ENCODE measurements around the gene LDHD. TPM values are rescaled to one million over a fixed set of nuclear protein-coding genes. Genes with fewer than 3 reads are reported as not detected.

LDHD gene
- total and polyA plus RNA-seq, 2 donors, result 0.99 to 1.6 TPM

GRCh38 chr16:75103994-75104393, 12.6 kb downstream of the LDHD start:
- 98% methylated on average over 5 of the region's 5 CpGs for WGBS
- Histone ChIP-seq H3K27ac (ENCODE audit: low read depth in 1 of 2, low read length in 1 of 2) (no peak overlapping the region), H3K27me3 (ENCODE audit: control insufficient read depth in 2 of 2, insufficient read depth in 1 of 2, low read length in 1 of 2) (no peaks in the 10 kb centered on the region)

DNA sequence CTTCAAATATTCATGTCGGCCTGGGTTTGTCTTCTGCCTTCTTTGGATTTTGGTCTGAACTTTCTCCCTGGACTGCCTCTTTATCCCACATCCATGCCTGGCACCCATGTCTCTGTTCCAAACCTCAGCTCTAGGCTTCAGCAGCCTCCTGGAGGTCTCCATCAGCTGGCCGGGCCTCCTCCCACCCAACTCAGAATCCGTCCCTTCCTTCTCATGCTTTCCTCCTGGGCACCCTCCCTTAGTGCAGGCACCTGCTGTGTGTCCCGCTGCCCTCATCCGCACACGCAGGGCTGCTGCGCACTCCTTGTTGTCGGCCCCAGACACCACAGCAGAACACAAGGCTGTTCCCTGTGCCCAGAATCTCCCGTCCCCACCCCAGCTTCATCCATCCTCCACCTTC, 14.0 kb downstream of the LDHD start:
- Histone ChIP-seq H3K36me3 (ENCODE audit: control insufficient read depth in 2 of 2, insufficient read depth in 2 of 2, low read length in 1 of 2) (peaks cover 20 to 54% of the 10 kb centered on the region in 2 donors), H3K4me1 (ENCODE audit: control insufficient read depth in 2 of 2, insufficient read depth in 2 of 2, low read length in 2 of 2) (peaks cover 68 to 89% of the 10 kb centered on the region in 2 donors), H3K4me3 (ENCODE audit: low read length in 2 of 2) (no peak overlapping the region), H3K27ac (ENCODE audit: low read depth in 1 of 2, low read length in 1 of 2) (no peak overlapping the region), H3K27me3 (ENCODE audit: control insufficient read depth in 2 of 2, insufficient read depth in 1 of 2, low read length in 1 of 2) (no peaks in the 10 kb centered on the region), H3K9me3 (ENCODE audit: control insufficient read depth in 2 of 2, insufficient read depth in 1 of 2, low read length in 1 of 2) (no peaks in the 10 kb centered on the region)
- over 99% methylated on average over 9 of the region's 9 CpGs for WGBS
- no peak for DNase-seq (ENCODE audit: low read depth in 6 of 9, low spot score in 9 of 9)

More at GRCh38 chr16:75103994-75104393, 12.6 kb downstream of the LDHD start:
- Histone ChIP-seq H3K9me3 (ENCODE audit: control insufficient read depth in 2 of 2, insufficient read depth in 1 of 2, low read length in 1 of 2) (no peaks in the 10 kb centered on the region), H3K4me3 (ENCODE audit: low read length in 2 of 2) (no peak overlapping the region), H3K4me1 (ENCODE audit: control insufficient read depth in 2 of 2, insufficient read depth in 2 of 2, low read length in 2 of 2) (peaks cover 66 to 89% of the 10 kb centered on the region in 2 donors), H3K36me3 (ENCODE audit: control insufficient read depth in 2 of 2, insufficient read depth in 2 of 2, low read length in 1 of 2) (peaks cover 20 to 57% of the 10 kb centered on the region in 2 donors)
- DNase-seq (ENCODE audit: low read depth in 6 of 9, low spot score in 9 of 9), result no peak

DNA sequence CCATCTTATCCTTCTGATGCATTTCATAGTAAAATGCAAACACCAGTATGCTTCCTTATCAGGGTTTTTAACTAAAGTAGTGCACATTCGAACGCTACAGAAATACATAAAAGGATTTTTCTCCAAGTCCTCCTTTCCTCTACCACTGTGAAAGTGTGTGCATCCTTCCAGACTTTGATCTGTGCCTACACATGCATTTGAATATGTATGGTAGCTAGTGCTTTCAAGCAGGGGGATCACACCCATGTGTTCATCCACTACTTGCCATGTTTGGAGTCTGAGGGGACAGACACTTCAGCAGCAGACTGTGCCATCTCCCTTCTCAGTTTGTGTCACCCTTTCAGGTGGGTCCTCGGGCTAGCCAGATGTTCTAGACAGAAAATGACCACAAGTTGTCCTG, 14.9 kb downstream of the LDHD start:
- peak overlapping the region; percentile 74 to 99 for H3K27ac ChIP-seq (ENCODE audit: low read depth in 1 of 2, low read length in 1 of 2)
- 58% methylated on average over 3 of the region's 3 CpGs for WGBS
- H3K27me3 ChIP-seq (ENCODE audit: control insufficient read depth in 2 of 2, insufficient read depth in 1 of 2, low read length in 1 of 2), result no peaks in the 10 kb centered on the region
- peaks cover 17 to 46% of the 10 kb centered on the region in 2 donors for H3K36me3 ChIP-seq (ENCODE audit: control insufficient read depth in 2 of 2, insufficient read depth in 2 of 2, low read length in 1 of 2)
- no peak overlapping the region for H3K4me3 ChIP-seq (ENCODE audit: low read length in 2 of 2)
- DNase-seq (ENCODE audit: low read depth in 6 of 9, low spot score in 9 of 9), result peak in 1 of 9 donors; percentile 64
- H3K4me1 ChIP-seq (ENCODE audit: control insufficient read depth in 2 of 2, insufficient read depth in 2 of 2, low read length in 2 of 2), result peaks cover 69 to 89% of the 10 kb centered on the region in 2 donors
- H3K9me3 ChIP-seq (ENCODE audit: control insufficient read depth in 2 of 2, insufficient read depth in 1 of 2, low read length in 1 of 2), result no peaks in the 10 kb centered on the region

- DNase-seq (ENCODE audit: low read depth in 6 of 9, low spot score in 9 of 9), result no peak
- H3K9me3 ChIP-seq (ENCODE audit: control insufficient read depth in 2 of 2, insufficient read depth in 1 of 2, low read length in 1 of 2), result no peaks in the 10 kb centered on the region
- no peak overlapping the region for H3K4me3 ChIP-seq (ENCODE audit: low read length in 2 of 2)
- WGBS, result 95% methylated on average over 3 of the region's 3 CpGs
- H3K27me3 ChIP-seq (ENCODE audit: control insufficient read depth in 2 of 2, insufficient read depth in 1 of 2, low read length in 1 of 2), result no peaks in the 10 kb centered on the region
- peaks cover 15 to 45% of the 10 kb centered on the region in 2 donors for H3K36me3 ChIP-seq (ENCODE audit: control insufficient read depth in 2 of 2, insufficient read depth in 2 of 2, low read length in 1 of 2)
- peaks cover 72 to 89% of the 10 kb centered on the region in 2 donors for H3K4me1 ChIP-seq (ENCODE audit: control insufficient read depth in 2 of 2, insufficient read depth in 2 of 2, low read length in 2 of 2)
- peak overlapping the region; percentile 46 to 99 for H3K27ac ChIP-seq (ENCODE audit: low read depth in 1 of 2, low read length in 1 of 2)
These were observed 16.0 kb downstream of the LDHD start for GRCh38 chr16:75100603-75100990.

DNA sequence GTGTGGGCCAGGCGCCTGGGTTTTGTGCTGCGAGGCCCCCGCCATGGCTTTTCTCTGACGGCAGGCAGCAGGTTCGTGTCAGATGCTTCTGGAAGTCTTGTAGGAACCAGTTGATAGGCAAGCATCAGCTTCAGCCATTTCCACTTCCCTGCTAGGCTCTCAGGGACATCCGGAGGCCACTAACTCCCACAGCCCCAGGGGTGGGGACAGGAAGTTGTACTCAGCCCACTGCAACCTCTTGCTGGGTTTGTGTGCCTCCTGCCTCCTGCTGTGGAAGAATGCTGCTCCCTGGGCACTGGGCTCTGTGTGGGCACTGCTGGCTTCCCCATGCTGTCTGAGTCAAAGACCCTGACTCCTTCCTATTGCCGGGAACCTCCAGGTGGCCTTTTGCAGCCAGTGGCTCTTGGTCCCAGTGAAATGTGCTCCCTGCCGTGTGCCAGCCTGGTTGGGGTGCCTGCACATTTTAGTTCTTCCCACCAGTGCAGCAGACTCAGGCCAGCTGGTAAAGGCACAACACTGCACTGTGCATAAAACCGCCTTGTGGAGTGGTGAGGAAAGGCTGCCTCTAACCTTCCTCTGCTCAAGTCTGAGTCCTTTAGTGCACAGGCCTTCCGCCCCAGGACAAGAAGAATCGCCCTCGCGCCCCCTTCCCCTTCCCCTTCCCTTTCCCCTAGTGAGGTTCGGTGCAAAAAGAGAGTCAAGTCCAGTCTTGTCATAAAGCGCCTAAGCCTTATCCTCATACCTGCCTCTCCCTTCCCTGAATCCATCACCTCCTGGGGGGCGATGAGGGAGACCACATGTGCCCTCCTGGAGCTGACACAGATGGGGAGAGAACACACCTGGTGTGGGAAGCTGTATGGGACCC, 16.6 kb downstream of the LDHD start:
- H3K9me3 ChIP-seq (ENCODE audit: control insufficient read depth in 2 of 2, insufficient read depth in 1 of 2, low read length in 1 of 2), result peaks cover 0 to 3% of the 10 kb centered on the region in 2 donors
- peak overlapping the region; percentile 94 to 99 for H3K27ac ChIP-seq (ENCODE audit: low read depth in 1 of 2, low read length in 1 of 2)
- peaks cover 74 to 89% of the 10 kb centered on the region in 2 donors for H3K4me1 ChIP-seq (ENCODE audit: control insufficient read depth in 2 of 2, insufficient read depth in 2 of 2, low read length in 2 of 2)
- 47% methylated on average over 16 of the region's 16 CpGs for WGBS
- peak overlapping the region; percentile 2 to 22 for H3K4me3 ChIP-seq (ENCODE audit: low read length in 2 of 2)
- peaks cover 16 to 45% of the 10 kb centered on the region in 2 donors for H3K36me3 ChIP-seq (ENCODE audit: control insufficient read depth in 2 of 2, insufficient read depth in 2 of 2, low read length in 1 of 2)
- peak in 3 of 9 donors; percentile 60 to 84 (median 68) for DNase-seq (ENCODE audit: low read depth in 6 of 9, low spot score in 9 of 9)
- no peaks in the 10 kb centered on the region for H3K27me3 ChIP-seq (ENCODE audit: control insufficient read depth in 2 of 2, insufficient read depth in 1 of 2, low read length in 1 of 2)

DNA sequence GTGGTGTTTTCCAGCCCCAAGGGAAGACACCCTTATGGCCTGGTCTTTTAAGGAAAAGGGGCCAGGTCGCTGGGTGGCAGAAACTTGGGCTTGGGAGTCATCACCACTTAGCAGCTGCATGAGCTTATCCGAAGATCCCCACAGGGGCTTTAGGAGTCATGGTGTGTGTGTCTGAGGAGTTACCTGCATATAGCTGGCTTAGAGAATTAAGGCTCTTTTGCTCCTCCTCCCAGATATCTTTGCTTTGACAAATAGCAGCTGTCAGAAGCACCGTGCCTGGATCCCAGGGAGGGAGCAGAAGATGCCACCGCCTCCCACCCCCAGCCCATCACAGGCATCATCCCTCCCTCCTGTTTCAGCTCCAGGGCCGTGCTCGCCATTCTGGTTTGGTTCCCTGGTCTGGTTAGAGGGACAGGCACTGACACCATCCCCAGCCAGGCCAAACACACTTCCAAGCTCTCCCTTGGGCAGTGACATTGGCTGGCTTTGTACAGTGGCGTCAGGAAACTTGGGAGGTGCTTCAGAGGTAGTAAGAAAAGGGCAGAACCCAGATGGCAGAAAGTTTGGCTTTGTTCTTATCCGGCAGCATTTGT, 17.4 kb downstream of the LDHD start:
- DNase-seq (ENCODE audit: low read depth in 6 of 9, low spot score in 9 of 9), result no peak
- H3K27ac ChIP-seq (ENCODE audit: low read depth in 1 of 2, low read length in 1 of 2), result peak overlapping the region; percentile 94 to 99
- peaks cover 22 to 45% of the 10 kb centered on the region in 2 donors for H3K36me3 ChIP-seq (ENCODE audit: control insufficient read depth in 2 of 2, insufficient read depth in 2 of 2, low read length in 1 of 2)
- peak overlapping the region in 1 of 2 donors; percentile 2 for H3K4me3 ChIP-seq (ENCODE audit: low read length in 2 of 2)
- 68% methylated on average over 8 of the region's 8 CpGs for WGBS
- no peaks in the 10 kb centered on the region for H3K27me3 ChIP-seq (ENCODE audit: control insufficient read depth in 2 of 2, insufficient read depth in 1 of 2, low read length in 1 of 2)
- peaks cover 74 to 89% of the 10 kb centered on the region in 2 donors for H3K4me1 ChIP-seq (ENCODE audit: control insufficient read depth in 2 of 2, insufficient read depth in 2 of 2, low read length in 2 of 2)
- peaks cover 0 to 3% of the 10 kb centered on the region in 2 donors for H3K9me3 ChIP-seq (ENCODE audit: control insufficient read depth in 2 of 2, insufficient read depth in 1 of 2, low read length in 1 of 2)

DNA sequence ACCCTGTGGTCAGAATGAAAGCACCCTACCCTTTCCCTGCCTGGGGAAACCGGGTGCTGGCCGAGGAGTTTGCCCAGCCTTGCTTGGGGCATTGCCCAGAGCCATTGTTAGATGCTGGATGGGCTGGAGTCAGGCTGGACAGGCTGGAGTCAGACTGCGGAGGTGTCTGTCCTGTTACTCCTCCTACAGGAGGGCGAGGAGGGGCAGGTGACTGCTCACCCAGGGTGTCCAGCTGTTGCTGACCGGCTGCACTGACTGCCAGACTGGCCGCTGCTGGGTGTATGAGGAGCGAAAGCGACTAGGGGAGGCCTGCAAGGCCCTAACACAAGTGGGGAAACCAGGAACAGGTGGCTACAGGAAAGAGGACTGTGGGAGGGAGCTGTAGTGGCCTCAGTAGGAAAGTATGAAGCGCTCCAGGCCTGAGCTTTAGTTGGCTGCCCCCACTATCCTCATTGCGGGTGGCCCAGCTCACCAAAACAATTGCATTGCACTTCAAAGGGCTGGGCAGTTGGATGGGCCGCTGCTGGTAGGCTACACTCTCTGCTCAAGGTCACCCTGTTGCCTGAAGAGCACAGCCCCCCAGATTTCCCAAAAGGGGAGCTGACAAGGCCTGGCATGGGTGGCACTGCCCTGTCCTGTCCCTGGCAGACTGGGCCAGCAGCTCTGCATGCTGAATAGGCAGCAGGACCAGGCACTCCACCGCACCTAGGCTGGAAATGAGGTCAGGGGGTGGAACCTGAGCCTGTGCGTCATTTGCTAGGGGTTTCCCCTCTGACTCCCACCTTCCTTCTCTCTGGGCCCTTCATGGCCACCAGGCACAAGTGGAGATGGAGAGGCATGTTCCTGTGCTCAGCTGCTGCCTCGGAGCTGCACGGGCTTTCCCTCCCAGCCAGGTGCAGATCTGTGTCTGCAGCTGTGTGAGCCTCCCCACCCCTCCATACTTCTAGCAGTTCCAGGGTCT, 18.4 kb downstream of the LDHD start:
- Histone ChIP-seq H3K36me3 (ENCODE audit: control insufficient read depth in 2 of 2, insufficient read depth in 2 of 2, low read length in 1 of 2) (peaks cover 31 to 52% of the 10 kb centered on the region in 2 donors), H3K4me1 (ENCODE audit: control insufficient read depth in 2 of 2, insufficient read depth in 2 of 2, low read length in 2 of 2) (peaks cover 74 to 99% of the 10 kb centered on the region in 2 donors), H3K27me3 (ENCODE audit: control insufficient read depth in 2 of 2, insufficient read depth in 1 of 2, low read length in 1 of 2) (no peaks in the 10 kb centered on the region), H3K27ac (ENCODE audit: low read depth in 1 of 2, low read length in 1 of 2) (peak overlapping the region; percentile 94 to 99), H3K9me3 (ENCODE audit: control insufficient read depth in 2 of 2, insufficient read depth in 1 of 2, low read length in 1 of 2) (peaks cover 0 to 3% of the 10 kb centered on the region in 2 donors), H3K4me3 (ENCODE audit: low read length in 2 of 2) (peak overlapping the region; percentile 1 to 16)
- 72% methylated on average over 15 of the region's 15 CpGs for WGBS
- DNase-seq (ENCODE audit: low read depth in 6 of 9, low spot score in 9 of 9), result peak in 7 of 9 donors; percentile 76 to 93 (median 84)

- peaks cover 26 to 46% of the 10 kb centered on the region in 2 donors for H3K36me3 ChIP-seq (ENCODE audit: control insufficient read depth in 2 of 2, insufficient read depth in 2 of 2, low read length in 1 of 2)
- DNase-seq (ENCODE audit: low read depth in 6 of 9, low spot score in 9 of 9), result no peak
- 96% methylated on average over 10 of the region's 10 CpGs for WGBS
- H3K4me1 ChIP-seq (ENCODE audit: control insufficient read depth in 2 of 2, insufficient read depth in 2 of 2, low read length in 2 of 2), result peaks cover 72 to 99% of the 10 kb centered on the region in 2 donors
- no peak overlapping the region for H3K4me3 ChIP-seq (ENCODE audit: low read length in 2 of 2)
- H3K27me3 ChIP-seq (ENCODE audit: control insufficient read depth in 2 of 2, insufficient read depth in 1 of 2, low read length in 1 of 2), result no peaks in the 10 kb centered on the region
- H3K9me3 ChIP-seq (ENCODE audit: control insufficient read depth in 2 of 2, insufficient read depth in 1 of 2, low read length in 1 of 2), result peaks cover 0 to 3% of the 10 kb centered on the region in 2 donors
- peak overlapping the region; percentile 94 to 99 for H3K27ac ChIP-seq (ENCODE audit: low read depth in 1 of 2, low read length in 1 of 2)
These were observed 19.3 kb downstream of the LDHD start for GRCh38 chr16:75097191-75097761.
